Measurements from ENCODE around the gene TIGD3.
A peak's percentile ranks its signal among the peaks of the same experiment; 100 is the strongest.
"Not testable (repeated sequence)": the region's sequence is repeated elsewhere in the genome, so short reads cannot be mapped to it uniquely, and the experiment has no call there.

TIGD3 gene

GRCh38 chr11:65329944-65330403 is 24.6 kb upstream of the TIGD3 start:
- TF ChIP-seq CTCF (IDR thresholded peaks at IDR 0.05; ENCODE audit: low read length) = peak; percentile 79
- TF ChIP-seq EZH2 (IDR thresholded peaks at IDR 0.05; ENCODE audit: borderline replicate concordance, low read length) = no peak
- H3K27ac ChIP-seq (ENCODE audit: low read depth, low read length, poor library complexity, severe bottlenecking) = peak overlapping the region; percentile 2
- H3K9me3 ChIP-seq (ENCODE audit: low read length) = no peaks in the 10 kb centered on the region
- H3K4me2 ChIP-seq (ENCODE audit: low read length) = peak overlapping the region; percentile 33; the same call in 1 of the 2 replicates
- H3K9ac ChIP-seq (ENCODE audit: low read length) = no peak overlapping the region; the same call in 1 of the 2 replicates
- no peaks in the 10 kb centered on the region for H3K9me2 ChIP-seq (ENCODE audit: low read depth, low read length)
- H4K20me1 ChIP-seq (ENCODE audit: insufficient read depth, low read length) = no peaks in the 10 kb centered on the region
- no peaks in the 10 kb centered on the region for H3K27me3 ChIP-seq (ENCODE audit: insufficient read depth, low read length)
- peaks cover 6% of the 10 kb centered on the region for H3F3A ChIP-seq (ENCODE audit: insufficient read depth, low read length)
- no peak overlapping the region for H3K4me3 ChIP-seq (ENCODE audit: low read depth, low read length, poor library complexity, severe bottlenecking)
- peak overlapping the region; percentile 8; the same call in 1 of the 2 replicates for H2AFZ ChIP-seq (ENCODE audit: low read length)
- H3K36me3 ChIP-seq (ENCODE audit: insufficient read depth, low read length) = no peaks in the 10 kb centered on the region
- peaks cover 18% of the 10 kb centered on the region for H3K4me1 ChIP-seq (ENCODE audit: insufficient read depth, low read length, severe bottlenecking)
- H3K79me2 ChIP-seq (ENCODE audit: insufficient read depth, low read length) = peaks cover 11% of the 10 kb centered on the region

GRCh38 chr11:65330544-65330943 is 24.0 kb upstream of the TIGD3 start:
- H3F3A ChIP-seq (ENCODE audit: insufficient read depth, low read length) = peaks cover 6% of the 10 kb centered on the region
- no peaks in the 10 kb centered on the region for H3K9me3 ChIP-seq (ENCODE audit: low read length)
- H3K27me3 ChIP-seq (ENCODE audit: insufficient read depth, low read length) = no peaks in the 10 kb centered on the region
- H3K9ac ChIP-seq (ENCODE audit: low read length) = no peak overlapping the region
- H3K36me3 ChIP-seq (ENCODE audit: insufficient read depth, low read length) = no peaks in the 10 kb centered on the region
- no peak overlapping the region for H2AFZ ChIP-seq (ENCODE audit: low read length)
- H3K4me3 ChIP-seq (ENCODE audit: low read depth, low read length, poor library complexity, severe bottlenecking) = no peak overlapping the region
- no peaks in the 10 kb centered on the region for H3K9me2 ChIP-seq (ENCODE audit: low read depth, low read length)
- no peaks in the 10 kb centered on the region for H4K20me1 ChIP-seq (ENCODE audit: insufficient read depth, low read length)
- peaks cover 23% of the 10 kb centered on the region for H3K4me1 ChIP-seq (ENCODE audit: insufficient read depth, low read length, severe bottlenecking)
- no peak overlapping the region for H3K4me2 ChIP-seq (ENCODE audit: low read length)
- H3K79me2 ChIP-seq (ENCODE audit: insufficient read depth, low read length) = peaks cover 16% of the 10 kb centered on the region
- no peak overlapping the region for H3K27ac ChIP-seq (ENCODE audit: low read depth, low read length, poor library complexity, severe bottlenecking)
- TF ChIP-seq CTCF (IDR thresholded peaks at IDR 0.05; ENCODE audit: low read length) (no peak), EZH2 (IDR thresholded peaks at IDR 0.05; ENCODE audit: borderline replicate concordance, low read length) (no peak)

GRCh38 chr11:65332591-65332990 is 22.0 kb upstream of the TIGD3 start:
- H3K9ac ChIP-seq (ENCODE audit: low read length); H3K9me2 ChIP-seq (ENCODE audit: low read depth, low read length); H3K27me3 ChIP-seq (ENCODE audit: insufficient read depth, low read length); H2AFZ ChIP-seq (ENCODE audit: low read length); H4K20me1 ChIP-seq (ENCODE audit: insufficient read depth, low read length); H3K4me3 ChIP-seq (ENCODE audit: low read depth, low read length, poor library complexity, severe bottlenecking); H3K9me3 ChIP-seq (ENCODE audit: low read length); H3K27ac ChIP-seq (ENCODE audit: low read depth, low read length, poor library complexity, severe bottlenecking); H3K4me2 ChIP-seq (ENCODE audit: low read length); H3F3A ChIP-seq (ENCODE audit: insufficient read depth, low read length); H3K36me3 ChIP-seq (ENCODE audit: insufficient read depth, low read length): not testable (repeated sequence)
- Histone ChIP-seq H3K4me1 (ENCODE audit: insufficient read depth, low read length, severe bottlenecking) (peaks cover 23% of the 10 kb centered on the region), H3K79me2 (ENCODE audit: insufficient read depth, low read length) (peaks cover 25% of the 10 kb centered on the region)

GRCh38 chr11:65334696-65335295 is 19.8 kb upstream of the TIGD3 start:
- Histone ChIP-seq H3K4me2 (ENCODE audit: low read length) (peak overlapping the region; percentile 100), H3F3A (ENCODE audit: insufficient read depth, low read length) (peaks cover 6% of the 10 kb centered on the region), H3K4me1 (ENCODE audit: insufficient read depth, low read length, severe bottlenecking) (peaks cover 25% of the 10 kb centered on the region), H3K27ac (ENCODE audit: low read depth, low read length, poor library complexity, severe bottlenecking) (peak overlapping the region; percentile 8), H4K20me1 (ENCODE audit: insufficient read depth, low read length) (peaks cover 3% of the 10 kb centered on the region; the same call in 1 of the 2 replicates), H2AFZ (ENCODE audit: low read length) (no peak overlapping the region), H3K9me2 (ENCODE audit: low read depth, low read length) (no peaks in the 10 kb centered on the region), H3K4me3 (ENCODE audit: low read depth, low read length, poor library complexity, severe bottlenecking) (peak overlapping the region; percentile 78), H3K9ac (ENCODE audit: low read length) (peak overlapping the region; percentile 85), H3K9me3 (ENCODE audit: low read length) (no peaks in the 10 kb centered on the region), H3K79me2 (ENCODE audit: insufficient read depth, low read length) (peaks cover 41% of the 10 kb centered on the region), H3K27me3 (ENCODE audit: insufficient read depth, low read length) (no peaks in the 10 kb centered on the region), H3K36me3 (ENCODE audit: insufficient read depth, low read length) (peaks cover 15% of the 10 kb centered on the region; the same call in 1 of the 2 replicates)
- no peak for TF ChIP-seq EZH2 (IDR thresholded peaks at IDR 0.05; ENCODE audit: borderline replicate concordance, low read length)
- TF ChIP-seq CTCF (IDR thresholded peaks at IDR 0.05; ENCODE audit: low read length) = no peak
